Stimulated activated CD8-positive, alpha-beta memory T cell treated with anti-CD3 and anti-CD28 coated beads, Interleukin-12 subunit alpha, Interleukin-12 subunit beta, amount 100 ng/mL, for 4 hours (primary cell): ENCODE results near the gene LYSMD1.
"Not testable (repeated sequence)": the region's sequence is repeated elsewhere in the genome, so short reads cannot be mapped to it uniquely, and the experiment has no call there.

Experiments used
- DNase-seq: peaks from one replicate; pipeline ENCODE4 v3.0.0-alpha.2; 2020; ENCODE audit warnings: low read depth

LYSMD1 gene, protein sequence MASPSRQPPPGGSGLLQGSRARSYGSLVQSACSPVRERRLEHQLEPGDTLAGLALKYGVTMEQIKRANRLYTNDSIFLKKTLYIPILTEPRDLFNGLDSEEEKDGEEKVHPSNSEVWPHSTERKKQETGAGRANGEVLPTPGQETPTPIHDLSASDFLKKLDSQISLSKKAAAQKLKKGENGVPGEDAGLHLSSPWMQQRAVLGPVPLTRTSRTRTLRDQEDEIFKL

GRCh38 chr1:151165738-151166504 lies at the start of gene LYSMD1, which contains the start of gene SCNM1:
TSS of gene LYSMD1 (minus strand) at chr1:151165902. CDS start at chr1:151165258, 644 bp downstream.
TSS of gene SCNM1 (plus strand) at chr1:151166144. CDS start at chr1:151166153, 9 bp downstream.
- DNase-seq = peak; percentile 90

DNA sequence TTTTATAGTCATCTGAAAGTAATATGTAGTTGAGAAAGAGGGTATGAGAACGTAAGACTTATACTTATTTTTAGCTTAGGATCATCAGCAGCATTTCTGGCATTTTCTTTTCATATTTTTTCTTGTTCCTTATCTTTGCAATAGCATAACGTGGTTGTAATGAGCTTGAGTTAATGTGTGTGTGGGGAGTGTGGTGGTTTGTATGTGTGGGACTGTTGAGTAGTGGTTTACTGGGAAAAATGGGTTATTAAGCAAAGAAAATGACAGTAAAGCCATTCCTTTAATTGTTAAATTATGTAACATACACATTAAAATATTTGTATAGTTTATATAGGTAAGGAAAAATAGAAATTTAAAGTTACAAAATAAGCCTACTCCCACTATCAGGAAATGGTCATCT lies 47.9 kb upstream of the LYSMD1 start:
- no peak for DNase-seq

DNA sequence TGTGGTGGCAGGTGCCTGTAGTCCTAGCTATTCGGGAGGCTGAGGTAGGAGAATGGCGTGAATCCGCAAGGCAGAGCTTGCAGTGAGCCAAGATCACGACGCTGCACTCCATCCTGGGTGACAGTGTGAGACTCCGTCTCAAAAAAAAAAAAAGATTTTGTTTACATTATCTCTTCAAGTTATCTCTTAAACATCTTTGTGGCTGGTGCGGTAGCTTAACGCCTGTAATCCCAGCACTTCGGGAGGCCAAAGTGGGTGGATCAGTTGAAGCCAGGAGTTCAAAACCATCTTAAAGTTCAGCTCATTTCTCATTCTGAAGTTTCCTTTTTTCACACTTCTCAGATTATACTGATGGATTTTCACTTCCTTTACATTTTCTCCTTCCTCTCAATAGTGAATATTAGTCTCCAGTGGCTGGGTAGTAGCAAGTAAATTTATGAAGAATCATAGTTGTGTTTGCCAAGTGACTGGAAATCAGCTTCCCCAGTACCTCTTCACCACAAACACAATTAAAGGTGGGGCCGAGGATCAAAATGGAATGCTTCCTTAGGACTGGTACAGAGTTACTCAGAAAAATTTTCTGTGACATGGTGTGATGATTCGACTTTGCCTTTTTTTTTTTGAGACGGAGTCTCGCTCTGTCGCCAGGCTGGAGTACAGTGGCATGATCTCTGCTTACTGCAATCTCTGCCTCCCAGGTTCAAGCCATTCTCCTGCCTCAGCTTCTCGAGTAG lies 46.4 kb upstream of the LYSMD1 start:
- no peak for DNase-seq

- DNase-seq = no peak
Measured at GRCh38 chr1:151210830-151211229, 45.1 kb upstream of the LYSMD1 start.

DNA sequence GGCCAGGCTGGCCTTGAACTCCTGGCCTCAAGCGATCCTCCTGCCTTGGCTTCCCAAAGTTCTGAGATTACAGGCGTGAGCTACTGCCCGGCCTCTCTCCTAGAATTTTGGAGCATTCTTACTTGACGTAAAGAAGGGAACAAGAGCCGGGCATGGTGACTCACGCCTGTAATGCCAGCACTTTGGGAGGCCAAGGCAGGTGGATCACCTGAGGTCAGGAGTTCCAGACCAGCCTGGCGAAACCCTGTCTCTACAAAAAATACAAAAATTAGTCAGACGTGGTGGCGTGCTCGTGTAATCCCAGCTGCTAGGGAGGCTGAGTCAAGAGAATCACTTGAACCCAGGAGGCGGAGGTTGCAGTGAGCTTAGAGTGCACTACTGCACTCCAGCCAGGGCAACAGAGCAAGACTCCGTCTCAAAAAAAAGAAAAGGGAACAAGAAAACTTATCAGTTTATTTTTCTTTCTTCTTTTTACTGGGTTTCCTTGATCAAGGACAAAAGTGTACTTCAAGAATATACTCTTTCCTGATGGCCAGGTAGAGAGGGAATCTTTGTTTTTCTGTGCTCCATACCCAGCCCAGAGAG lies 39.8 kb upstream of the LYSMD1 start:
- DNase-seq = not testable (repeated sequence)

GRCh38 chr1:151199873-151200581 lies 34.3 kb upstream of the LYSMD1 start:
- DNase-seq = no peak

DNA sequence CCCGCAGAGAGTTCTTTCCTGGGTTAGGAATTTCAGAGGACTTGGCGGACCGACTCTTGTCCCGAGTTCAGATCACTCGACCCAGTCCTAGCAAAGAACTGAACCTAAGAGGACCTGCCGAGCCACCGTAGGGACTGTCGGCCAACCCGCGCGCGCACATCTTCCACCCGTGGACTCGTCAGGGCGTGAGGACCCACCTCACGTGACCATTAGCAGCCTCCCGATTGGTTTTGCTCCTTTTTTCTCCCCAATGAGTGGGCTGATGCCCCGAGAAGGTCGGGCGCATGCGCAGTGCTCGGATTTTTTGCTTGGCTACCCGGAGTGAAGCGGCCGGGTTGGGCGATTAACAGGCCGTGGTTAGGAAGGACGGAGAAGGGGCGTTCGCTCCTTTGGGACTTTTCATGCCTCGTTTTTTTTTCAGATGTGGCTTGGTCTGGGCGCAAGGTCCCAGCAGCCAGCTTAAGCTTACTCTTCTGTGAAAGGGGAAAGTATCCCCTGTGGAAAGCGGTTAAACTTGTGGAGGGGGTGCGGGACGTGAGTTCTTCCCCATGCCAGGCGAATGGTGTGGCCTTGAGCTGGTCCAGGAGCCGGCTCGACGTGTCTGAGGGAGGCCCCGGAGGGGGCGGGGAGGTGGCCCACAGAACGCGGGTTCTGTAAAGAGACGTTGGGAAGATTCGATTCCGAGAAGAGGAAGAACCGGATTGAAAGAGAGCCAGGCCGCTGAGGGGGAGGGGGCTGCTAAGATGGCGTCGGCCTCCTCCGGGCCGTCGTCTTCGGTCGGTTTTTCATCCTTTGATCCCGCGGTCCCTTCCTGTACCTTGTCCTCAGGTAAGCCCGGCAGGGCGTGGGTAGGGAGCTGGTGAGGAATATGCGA lies 32.8 kb upstream of the LYSMD1 start, which contains the start of gene PIP5K1A:
PIP5K1A (plus strand) TSS at position 299 of the 874 bp plus-strand sequence; CDS start at position 744, 445 bp downstream.
- DNase-seq = peak; percentile 95

DNA sequence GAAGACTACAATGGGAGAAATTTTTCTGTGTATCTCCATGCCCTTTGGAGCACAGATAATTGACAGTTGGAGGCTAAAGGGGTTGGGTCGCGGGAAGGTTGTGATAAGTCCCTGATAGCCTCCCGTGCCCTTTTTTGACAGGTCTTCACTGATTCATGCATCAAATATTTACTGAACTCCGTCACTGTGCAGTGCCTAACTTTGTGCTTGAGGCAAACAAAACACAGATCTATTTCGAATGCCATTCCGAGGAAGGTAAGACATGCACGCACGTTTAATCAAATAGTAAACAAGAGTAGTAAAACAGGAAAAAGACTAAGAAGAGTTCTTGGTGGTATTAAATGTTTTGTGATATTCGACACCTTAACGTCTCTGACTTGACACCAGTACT lies 32.2 kb upstream of the LYSMD1 start:
- no peak for DNase-seq

DNA sequence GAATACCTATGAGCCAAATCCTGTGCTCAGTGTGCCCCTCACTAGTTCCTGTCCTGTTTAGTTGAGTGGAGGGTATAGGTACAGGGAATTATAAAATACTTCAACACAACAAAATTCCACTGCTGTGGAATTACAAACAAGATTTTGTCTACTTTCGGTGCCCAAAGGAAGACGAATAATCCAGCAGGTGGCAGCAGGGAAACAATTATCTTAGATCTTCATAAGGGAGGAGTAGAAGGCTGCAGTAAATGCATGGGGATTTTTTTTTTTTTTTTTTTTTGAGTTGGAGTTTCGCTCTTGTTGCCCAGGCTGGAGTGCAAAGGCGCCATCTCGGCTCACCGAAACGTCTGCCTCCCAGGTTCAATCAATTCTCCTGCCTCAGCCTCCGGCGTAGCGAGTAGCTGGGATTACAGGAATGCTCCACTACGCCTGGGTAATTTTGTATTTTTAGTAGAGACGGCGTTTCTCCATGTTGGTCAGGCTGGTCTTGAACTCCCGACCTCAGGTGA lies 30.6 kb upstream of the LYSMD1 start:
- no peak for DNase-seq

DNA sequence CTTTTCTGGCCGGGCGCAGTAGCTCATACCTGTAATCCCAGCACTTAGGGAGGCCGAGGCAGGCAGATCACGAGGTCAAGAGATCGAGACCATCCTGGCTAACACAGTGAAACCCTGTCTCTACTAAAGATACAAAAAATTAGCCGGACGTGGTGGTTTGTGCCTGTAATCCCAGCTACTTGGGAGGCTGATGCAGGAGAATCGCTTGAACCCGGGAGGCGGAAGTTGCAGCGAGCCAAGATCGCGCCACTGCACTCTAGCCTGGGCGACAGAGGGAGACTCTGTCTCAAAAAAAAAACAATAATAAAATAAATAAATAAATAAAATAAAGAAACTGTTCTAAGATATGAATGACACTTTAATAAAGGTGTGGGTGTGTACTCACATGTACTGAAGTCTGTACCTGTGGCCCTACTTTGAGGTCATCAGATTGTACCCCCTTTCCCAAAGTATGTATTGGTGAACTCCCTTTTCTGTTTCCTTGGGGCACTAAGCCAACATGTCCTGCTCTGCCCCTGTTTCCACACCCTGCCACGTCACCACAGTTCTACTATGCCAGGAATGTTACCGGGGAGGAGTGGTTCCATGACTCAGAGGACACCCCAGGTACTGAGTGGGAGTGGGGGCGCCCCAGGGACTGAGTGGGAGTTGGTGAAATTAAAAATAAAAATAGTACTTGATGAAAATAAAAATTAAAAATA lies 29.3 kb upstream of the LYSMD1 start:
- DNase-seq = not testable (repeated sequence)

GRCh38 chr1:151193856-151194255 lies 28.2 kb upstream of the LYSMD1 start:
- DNase-seq = no peak

- no peak for DNase-seq
Measured at GRCh38 chr1:151193304-151193703, 27.6 kb upstream of the LYSMD1 start.

- no peak for DNase-seq
Measured at GRCh38 chr1:151192047-151192446, 26.3 kb upstream of the LYSMD1 start.

GRCh38 chr1:151189637-151190445 lies 24.1 kb upstream of the LYSMD1 start, which contains the start of gene VPS72:
TSS of gene VPS72 (minus strand) at chr1:151190197. CDS start at chr1:151190121, 76 bp downstream.
- DNase-seq = peak; percentile 72

DNA sequence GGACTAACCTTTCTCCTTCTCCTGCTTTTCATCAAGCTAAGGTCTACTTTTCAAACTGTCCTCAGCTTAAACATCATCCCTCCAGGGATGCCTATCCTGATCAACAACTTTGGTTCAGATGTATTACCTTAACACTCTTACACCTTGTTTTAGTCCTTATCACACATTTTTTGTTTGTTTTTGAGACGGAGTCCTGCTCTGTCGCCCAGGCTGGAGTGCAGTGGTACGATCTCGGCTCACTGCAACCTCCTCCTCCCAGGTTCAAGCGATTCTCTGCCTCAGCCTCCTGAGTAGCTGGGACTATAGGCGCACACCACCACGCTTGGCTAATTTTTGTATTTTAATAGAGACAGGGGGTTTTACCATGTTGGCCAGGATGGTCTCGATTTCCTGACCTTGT lies 23.0 kb upstream of the LYSMD1 start:
- not testable (repeated sequence) for DNase-seq

GRCh38 chr1:151187205-151187604 lies 21.5 kb upstream of the LYSMD1 start:
- no peak for DNase-seq

DNA sequence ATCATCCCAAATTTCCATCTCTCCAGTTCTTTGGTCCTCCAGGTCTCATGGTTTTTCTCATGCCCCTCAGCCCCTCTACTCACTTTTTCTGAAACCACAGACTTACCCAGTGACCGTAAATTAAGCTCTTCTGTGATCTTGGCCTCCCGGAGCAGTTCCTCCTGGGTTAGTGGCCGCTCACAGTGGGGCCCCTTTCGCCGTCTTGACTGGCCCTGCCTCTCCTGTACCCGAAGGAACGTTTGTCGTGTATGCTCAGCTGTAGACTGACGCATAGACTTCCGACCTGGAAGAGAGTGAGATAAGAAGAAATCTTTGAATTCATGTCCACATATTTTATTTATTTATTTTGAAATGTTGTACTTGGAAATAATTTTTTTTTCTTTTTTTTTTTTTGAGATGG lies 18.5 kb upstream of the LYSMD1 start:
- no peak for DNase-seq

- no peak for DNase-seq
Measured at GRCh38 chr1:151176514-151177045, 10.9 kb upstream of the LYSMD1 start.
